Thoracic aorta (tissue), 2 donors: ENCODE measurements around the gene TPRA1. TPM values are rescaled to one million over a fixed set of nuclear protein-coding genes. Genes with fewer than 3 reads are reported as not detected.
"Not testable (repeated sequence)": the region's sequence is repeated elsewhere in the genome, so short reads cannot be mapped to it uniquely, and the experiment has no call there.

Experiments used
- ATAC-seq: fragments of 150-250 bp; one replicate; pipeline ENCODE4 v1.8.0; 2017; ENCODE audit warnings: low read depth; ENCODE audit not compliant: insufficient number of reproducible peaks, low FRiP score
- DNase-seq: peaks from one replicate; pipeline ENCODE4 v3.0.0-alpha.2; 2020; ENCODE audit warnings: low spot score
- H3K27ac ChIP-seq, 2 donors: fragments of 200-600 bp; sonication (generic); 1 replicate in 1 of 2; 2 replicates in 1 of 2; pipeline ENCODE4 v1.5.1; 2016; ENCODE audit warnings: mild to moderate bottlenecking in 2 of 2, moderate library complexity in 2 of 2
- H3K27me3 ChIP-seq: fragments of 200-600 bp; sonication (generic); replicated peaks from 2 replicates; pipeline ENCODE4 v1.6.0; 2016; ENCODE audit warnings: mild to moderate bottlenecking; ENCODE audit not compliant: insufficient read depth
- H3K36me3 ChIP-seq: fragments of 200-600 bp; sonication (generic); one replicate; pipeline ENCODE4 v1.5.1; 2016
- H3K4me1 ChIP-seq, 2 donors: fragments of 200-600 bp; sonication (generic); 1 replicate in 1 of 2; 2 replicates in 1 of 2; pipeline versions ENCODE4 v1.5.1 to v1.6.0; 2016; ENCODE audit warnings: low read depth in 2 of 2, mild to moderate bottlenecking in 1 of 2; ENCODE audit not compliant: control insufficient read depth in 1 of 2
- H3K4me3 ChIP-seq: fragments of 200-600 bp; sonication (generic); 2 replicates; pipeline ENCODE4 v1.5.1; 2016; ENCODE audit warnings: mild to moderate bottlenecking
- H3K9me3 ChIP-seq: fragments of 200-600 bp; sonication (generic); 2 replicates; pipeline ENCODE4 v1.5.1; 2016
- CTCF ChIP-seq: fragments of 200-600 bp; sonication (generic); IDR thresholded peaks from one replicate; pipeline ENCODE4 v1.5.1; 2019; ENCODE audit warnings: antibody characterized with exemption
- total RNA-seq, 2 donors: library from RNA; depleted of rRNA; stranded (reverse); fragments of >200 nt; gene quantifications; one replicate each; pipeline versions ENCODE4 v1.1.0 to v1.2.3, GENCODE V29; 2016

TPRA1 gene
- total RNA-seq, 2 donors from 2014 or later: 32.0 to 37.8 TPM

GRCh38 chr3:127531821-127532220 is 58.7 kb downstream of the TPRA1 start:
- no peak overlapping the region for H3K27ac ChIP-seq
- TF ChIP-seq CTCF: no peak
- ATAC-seq (no peak), DNase-seq (no peak)
- no peaks in the 10 kb centered on the region for H3K9me3 ChIP-seq
- H3K36me3 ChIP-seq: no peaks in the 10 kb centered on the region
- H3K4me1 ChIP-seq: peaks cover 0 to 10% of the 10 kb centered on the region in 2 donors
- H3K4me3 ChIP-seq: no peak overlapping the region
- H3K27me3 ChIP-seq: no peaks in the 10 kb centered on the region

- H3K4me1 ChIP-seq, DNase-seq, H3K27ac ChIP-seq, ATAC-seq, H3K4me3 ChIP-seq, H3K27me3 ChIP-seq, H3K9me3 ChIP-seq, H3K36me3 ChIP-seq: not testable (repeated sequence)
These were observed 59.7 kb downstream of the TPRA1 start for GRCh38 chr3:127530863-127531262.

GRCh38 chr3:127529346-127530188 is 61.0 kb downstream of the TPRA1 start:
- Histone ChIP-seq H3K27ac (no peak overlapping the region), H3K4me3 (no peak overlapping the region), H3K9me3 (no peaks in the 10 kb centered on the region), H3K4me1 (peaks cover 0 to 10% of the 10 kb centered on the region in 2 donors), H3K27me3 (no peaks in the 10 kb centered on the region), H3K36me3 (no peaks in the 10 kb centered on the region)
- ATAC-seq: no peak
- no peak for TF ChIP-seq CTCF
- DNase-seq: no peak

- no peak for ATAC-seq
These were observed 65.2 kb downstream of the TPRA1 start for GRCh38 chr3:127525373-127525772.

GRCh38 chr3:127524296-127524896 is 66.1 kb downstream of the TPRA1 start:
- H3K9me3 ChIP-seq: no peaks in the 10 kb centered on the region
- peaks cover 0 to 1% of the 10 kb centered on the region in 2 donors for H3K4me1 ChIP-seq
- no peaks in the 10 kb centered on the region for H3K27me3 ChIP-seq
- H3K4me3 ChIP-seq: no peak overlapping the region
- no peaks in the 10 kb centered on the region for H3K36me3 ChIP-seq
- ATAC-seq: no peak
- H3K27ac ChIP-seq: no peak overlapping the region
- no peak for TF ChIP-seq CTCF
- DNase-seq: no peak

More at GRCh38 chr3:127525373-127525772, 65.2 kb downstream of the TPRA1 start:
- no peak overlapping the region for H3K4me3 ChIP-seq
- H3K4me1 ChIP-seq: peaks cover 0 to 10% of the 10 kb centered on the region in 2 donors
- H3K36me3 ChIP-seq: no peaks in the 10 kb centered on the region
- DNase-seq: no peak
- H3K27me3 ChIP-seq: no peaks in the 10 kb centered on the region
- no peaks in the 10 kb centered on the region for H3K9me3 ChIP-seq
- H3K27ac ChIP-seq: no peak overlapping the region
- TF ChIP-seq CTCF: no peak

Other genes starting within 250 kb of the TPRA1 start
- gene MCM2, start 7.7 kb upstream of the TPRA1 start, total RNA-seq: 1 to 10 TPM; 4.5 to 5.4 TPM
- 1 to 10 TPM; 2.8 to 7.8 TPM for gene PODXL2, start 38.5 kb upstream of the TPRA1 start, total RNA-seq
- gene ABTB1, start 82.2 kb upstream of the TPRA1 start, total RNA-seq: 10 to 100 TPM; 71.7 to 78.7 TPM
- 10 to 100 TPM; 57.6 to 71.8 TPM for gene MGLL, start 231.8 kb upstream of the TPRA1 start, total RNA-seq